Measurements from ENCODE around the gene GPR3. TPM values are rescaled to one million over a fixed set of nuclear protein-coding genes. Genes with fewer than 3 reads are reported as not detected.

GPR3 gene
- total and polyA plus RNA-seq, 2 of the 13 experiments (the other 11 are each of a cell fraction or from before 2014, with no cell fraction given), result 1.00 to 2.6 TPM

DNA sequence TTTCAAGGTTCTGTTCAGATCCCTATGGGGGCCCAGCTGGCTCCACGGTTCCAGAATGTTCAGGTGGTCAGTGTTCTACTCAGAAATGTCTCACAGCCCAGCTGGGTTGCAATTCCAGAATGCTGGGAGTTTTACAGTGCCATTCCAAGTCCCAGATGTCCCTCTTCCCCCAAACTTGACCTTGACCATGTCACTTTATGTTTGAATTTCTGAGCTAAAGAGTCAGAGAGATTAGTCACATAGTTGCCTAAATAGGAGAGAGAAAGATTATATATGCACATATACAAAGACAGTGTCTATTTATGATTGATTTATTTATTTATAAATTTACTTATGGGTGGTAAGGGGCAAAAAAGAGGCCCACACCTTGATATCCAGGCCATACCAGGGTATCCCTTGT lies 2.5 kb downstream of the GPR3 start:
- WGBS (ENCODE audit: low lambda C conversion rate), result 92% methylated on average over 1 of the region's 1 CpG
- peaks cover 0 to 2% of the 10 kb centered on the region in 2 experiments; a peak in 2 of 5 replicates for H3K27me3 ChIP-seq (ENCODE audit: control insufficient read depth in 1 of 2, insufficient read depth in 2 of 2, low read length in 2 of 2)
- no peak for ATAC-seq
- in situ Hi-C loops (cut with HindIII; ENCODE audit: extremely low pct_ligation_motif_present, low pct_unique_long_range_greater_than_20kb), result loop anchor here (5.0 kb wide), 4 partner anchors 38 to 283 kb away; no protein-coding TSS in a partner anchor
- TF ChIP-seq ZBTB8A (CRISPR knock-in tag; IDR thresholded peaks at IDR 0.05; ENCODE audit: borderline replicate concordance, low read depth) (no peak), ERF (CRISPR knock-in tag; IDR thresholded peaks at IDR 0.05) (no peak), TOPORS (CRISPR knock-in tag; IDR thresholded peaks at IDR 0.05) (no peak), GZF1 (CRISPR knock-in tag; IDR thresholded peaks at IDR 0.05) (no peak), NFATC3 (CRISPR knock-in tag; IDR thresholded peaks at IDR 0.05) (no peak), ZNF296 (CRISPR knock-in tag; conservative IDR thresholded peaks at IDR 0.05) (no peak), HMG20B (CRISPR knock-in tag; conservative IDR thresholded peaks at IDR 0.05) (no peak), XRCC5 (optimal IDR thresholded peaks at IDR 0.05; ENCODE audit: low read length) (no peak), CEBPG (CRISPR knock-in tag; IDR thresholded peaks at IDR 0.05) (no peak), ZNF432 (CRISPR knock-in tag; IDR thresholded peaks at IDR 0.05; ENCODE audit: borderline replicate concordance) (no peak), ZBTB7A (CRISPR knock-in tag; IDR thresholded peaks at IDR 0.05) (no peak), ZMYM3 (CRISPR knock-in tag; IDR thresholded peaks at IDR 0.05) (no peak), ZFP1 (CRISPR knock-in tag; IDR thresholded peaks at IDR 0.05) (no peak)
- TF ChIP-seq, protein P1, sequence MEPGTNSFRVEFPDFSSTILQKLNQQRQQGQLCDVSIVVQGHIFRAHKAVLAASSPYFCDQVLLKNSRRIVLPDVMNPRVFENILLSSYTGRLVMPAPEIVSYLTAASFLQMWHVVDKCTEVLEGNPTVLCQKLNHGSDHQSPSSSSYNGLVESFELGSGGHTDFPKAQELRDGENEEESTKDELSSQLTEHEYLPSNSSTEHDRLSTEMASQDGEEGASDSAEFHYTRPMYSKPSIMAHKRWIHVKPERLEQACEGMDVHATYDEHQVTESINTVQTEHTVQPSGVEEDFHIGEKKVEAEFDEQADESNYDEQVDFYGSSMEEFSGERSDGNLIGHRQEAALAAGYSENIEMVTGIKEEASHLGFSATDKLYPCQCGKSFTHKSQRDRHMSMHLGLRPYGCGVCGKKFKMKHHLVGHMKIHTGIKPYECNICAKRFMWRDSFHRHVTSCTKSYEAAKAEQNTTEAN (CRISPR knock-in tag; conservative IDR thresholded peaks at IDR 0.05), result no peak
- TF ChIP-seq, protein P2, sequence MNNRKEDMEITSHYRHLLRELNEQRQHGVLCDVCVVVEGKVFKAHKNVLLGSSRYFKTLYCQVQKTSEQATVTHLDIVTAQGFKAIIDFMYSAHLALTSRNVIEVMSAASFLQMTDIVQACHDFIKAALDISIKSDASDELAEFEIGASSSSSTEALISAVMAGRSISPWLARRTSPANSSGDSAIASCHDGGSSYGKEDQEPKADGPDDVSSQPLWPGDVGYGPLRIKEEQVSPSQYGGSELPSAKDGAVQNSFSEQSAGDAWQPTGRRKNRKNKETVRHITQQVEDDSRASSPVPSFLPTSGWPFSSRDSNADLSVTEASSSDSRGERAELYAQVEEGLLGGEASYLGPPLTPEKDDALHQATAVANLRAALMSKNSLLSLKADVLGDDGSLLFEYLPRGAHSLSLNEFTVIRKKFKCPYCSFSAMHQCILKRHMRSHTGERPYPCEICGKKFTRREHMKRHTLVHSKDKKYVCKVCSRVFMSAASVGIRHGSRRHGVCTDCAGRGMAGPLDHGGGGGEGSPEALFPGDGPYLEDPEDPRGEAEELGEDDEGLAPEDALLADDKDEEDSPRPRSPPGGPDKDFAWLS (CRISPR knock-in tag; IDR thresholded peaks at IDR 0.05; ENCODE audit: borderline replicate concordance), result no peak
- TF ChIP-seq, protein P3, sequence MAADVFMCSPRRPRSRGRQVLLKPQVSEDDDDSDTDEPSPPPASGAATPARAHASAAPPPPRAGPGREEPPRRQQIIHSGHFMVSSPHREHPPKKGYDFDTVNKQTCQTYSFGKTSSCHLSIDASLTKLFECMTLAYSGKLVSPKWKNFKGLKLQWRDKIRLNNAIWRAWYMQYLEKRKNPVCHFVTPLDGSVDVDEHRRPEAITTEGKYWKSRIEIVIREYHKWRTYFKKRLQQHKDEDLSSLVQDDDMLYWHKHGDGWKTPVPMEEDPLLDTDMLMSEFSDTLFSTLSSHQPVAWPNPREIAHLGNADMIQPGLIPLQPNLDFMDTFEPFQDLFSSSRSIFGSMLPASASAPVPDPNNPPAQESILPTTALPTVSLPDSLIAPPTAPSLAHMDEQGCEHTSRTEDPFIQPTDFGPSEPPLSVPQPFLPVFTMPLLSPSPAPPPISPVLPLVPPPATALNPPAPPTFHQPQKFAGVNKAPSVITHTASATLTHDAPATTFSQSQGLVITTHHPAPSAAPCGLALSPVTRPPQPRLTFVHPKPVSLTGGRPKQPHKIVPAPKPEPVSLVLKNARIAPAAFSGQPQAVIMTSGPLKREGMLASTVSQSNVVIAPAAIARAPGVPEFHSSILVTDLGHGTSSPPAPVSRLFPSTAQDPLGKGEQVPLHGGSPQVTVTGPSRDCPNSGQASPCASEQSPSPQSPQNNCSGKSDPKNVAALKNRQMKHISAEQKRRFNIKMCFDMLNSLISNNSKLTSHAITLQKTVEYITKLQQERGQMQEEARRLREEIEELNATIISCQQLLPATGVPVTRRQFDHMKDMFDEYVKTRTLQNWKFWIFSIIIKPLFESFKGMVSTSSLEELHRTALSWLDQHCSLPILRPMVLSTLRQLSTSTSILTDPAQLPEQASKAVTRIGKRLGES (CRISPR knock-in tag; IDR thresholded peaks at IDR 0.05; ENCODE audit: borderline replicate concordance), result no peak
- no peak overlapping the region for H3K9ac ChIP-seq (ENCODE audit: insufficient read depth, low read depth, low read length)
- no peak for FAIRE-seq
- intact Hi-C loops (cut with micrococcal nuclease; ENCODE audit: unreplicated experiment), result loop anchor here (1.0 to 10.0 kb wide), 2 partner anchors 38 to 270 kb away; no protein-coding TSS in a partner anchor
- H3K36me3 ChIP-seq (replicated peaks in 1 of 2; ENCODE audit: control insufficient read depth in 1 of 2, insufficient read depth in 2 of 2, low read length in 2 of 2), result no peaks in the 10 kb centered on the region
- no peaks in the 10 kb centered on the region for H3K9me3 ChIP-seq (ENCODE audit: low read length)
- BruUV-seq (replicated peaks), result no TSS peak
- no peak overlapping the region for H3K4me2 ChIP-seq (ENCODE audit: low read depth, low read length)
- H3K27ac ChIP-seq (ENCODE audit: extremely low read length, insufficient read depth, low read length), result no peak overlapping the region
- no peaks in the 10 kb centered on the region for H4K20me1 ChIP-seq (ENCODE audit: insufficient read depth, low read length)
- CTCF ChIA-PET (ENCODE audit: low intra/inter-chr PET ratio, low total read pairs), result interaction anchor here (1.3 to 2.4 kb wide), 4 partner anchors 38 to 98 kb away, joined by 4 to 17 read pairs (median 8); no protein-coding TSS in a partner anchor
- DNase-seq (ENCODE audit: low spot score), result no peak
- peaks cover 28% of the 10 kb centered on the region for H3K4me1 ChIP-seq (ENCODE audit: insufficient read depth, low read length)
- H3K79me2 ChIP-seq (ENCODE audit: insufficient read depth, low read length), result no peaks in the 10 kb centered on the region
- H3K4me3 ChIP-seq (replicated peaks in 1 of 3; ENCODE audit: insufficient read depth in 1 of 3, low read depth in 2 of 3, low read length in 3 of 3), result no peak overlapping the region
- POLR2A ChIA-PET, result interaction anchor here (0.6 to 1.8 kb wide), 4 partner anchors 17 to 212 kb away, joined by 3 to 6 read pairs (median 3); partner anchors contain the start of gene WASF2
- no peak overlapping the region for H2AFZ ChIP-seq (ENCODE audit: low read length)
